ENCODE measurements around the gene IZUMO2.
"Not testable (repeated sequence)": the region's sequence is repeated elsewhere in the genome, so short reads cannot be mapped to it uniquely, and the experiment has no call there.

The IZUMO2 gene

GRCh38 chr19:50134777-50135719 lies 28.0 kb downstream of the IZUMO2 start:
- DNase-seq = not testable (repeated sequence)

GRCh38 chr19:50133518-50134492 lies 29.3 kb downstream of the IZUMO2 start:
- DNase-seq = not testable (repeated sequence)

GRCh38 chr19:50104012-50104411 lies 59.1 kb downstream of the IZUMO2 start:
- not testable (repeated sequence) for DNase-seq

GRCh38 chr19:50103405-50103804 lies 59.7 kb downstream of the IZUMO2 start:
- DNase-seq = not testable (repeated sequence)

All from NCI-H2171 treated with DMSO at 0.1 percent for 48 hours (cell line).